Endothelial cell of umbilical vein (primary cell): ENCODE measurements around the gene DACT2.

Experiments
- CTCF ChIP-seq, 2 donors: IDR thresholded peaks; 1 replicate in 1 of 2; 2 replicates in 1 of 2; pipeline ENCODE4 v1.5.1; 2011; ENCODE audit warnings: low read length in 2 of 2, mild to moderate bottlenecking in 2 of 2, moderate library complexity in 2 of 2, control low read depth in 1 of 2, inconsistent platforms in 1 of 2, low read depth in 1 of 2; ENCODE audit not compliant: insufficient read depth in 1 of 2; ENCODE audit errors: extremely low read depth in 1 of 2
- EZH2 ChIP-seq: IDR thresholded peaks from 2 replicates; pipeline ENCODE4 v1.6.1; 2012; ENCODE audit warnings: borderline replicate concordance, low read depth, mild to moderate bottlenecking, moderate library complexity, low read length, inconsistent platforms; ENCODE audit not compliant: severe bottlenecking
- MAX ChIP-seq: IDR thresholded peaks from 2 replicates; pipeline ENCODE4 v1.6.1; 2011; ENCODE audit not compliant: insufficient read depth, insufficient read length
- MYC ChIP-seq: IDR thresholded peaks from one replicate; pipeline ENCODE4 v1.6.1; 2011; ENCODE audit warnings: mild to moderate bottlenecking, low read depth, low read length
- POLR2A ChIP-seq: IDR thresholded peaks from 2 replicates; pipeline ENCODE4 v1.6.1; 2012; ENCODE audit warnings: low read depth, mild to moderate bottlenecking, control low read depth, low read length
- POLR2AphosphoS5 ChIP-seq: IDR thresholded peaks from 2 replicates; pipeline ENCODE4 v1.6.1; 2012; ENCODE audit warnings: low read depth, mild to moderate bottlenecking, control low read depth, low read length, moderate library complexity; ENCODE audit not compliant: insufficient read depth

GRCh38 chr6:168264593-168265335 is 54.8 kb downstream of the DACT2 start:
- no peak for TF ChIP-seq CTCF (IDR thresholded peaks at IDR 0.05; ENCODE audit: extremely low read depth in 1 of 2, insufficient read depth in 1 of 2, low read depth in 1 of 2, low read length in 2 of 2)
- no peak for TF ChIP-seq POLR2AphosphoS5
- TF ChIP-seq EZH2 = no peak
- TF ChIP-seq POLR2A = no peak
- TF ChIP-seq MAX = no peak
- TF ChIP-seq MYC = no peak
